ENCODE measurements around the gene VASH2.

DNA sequence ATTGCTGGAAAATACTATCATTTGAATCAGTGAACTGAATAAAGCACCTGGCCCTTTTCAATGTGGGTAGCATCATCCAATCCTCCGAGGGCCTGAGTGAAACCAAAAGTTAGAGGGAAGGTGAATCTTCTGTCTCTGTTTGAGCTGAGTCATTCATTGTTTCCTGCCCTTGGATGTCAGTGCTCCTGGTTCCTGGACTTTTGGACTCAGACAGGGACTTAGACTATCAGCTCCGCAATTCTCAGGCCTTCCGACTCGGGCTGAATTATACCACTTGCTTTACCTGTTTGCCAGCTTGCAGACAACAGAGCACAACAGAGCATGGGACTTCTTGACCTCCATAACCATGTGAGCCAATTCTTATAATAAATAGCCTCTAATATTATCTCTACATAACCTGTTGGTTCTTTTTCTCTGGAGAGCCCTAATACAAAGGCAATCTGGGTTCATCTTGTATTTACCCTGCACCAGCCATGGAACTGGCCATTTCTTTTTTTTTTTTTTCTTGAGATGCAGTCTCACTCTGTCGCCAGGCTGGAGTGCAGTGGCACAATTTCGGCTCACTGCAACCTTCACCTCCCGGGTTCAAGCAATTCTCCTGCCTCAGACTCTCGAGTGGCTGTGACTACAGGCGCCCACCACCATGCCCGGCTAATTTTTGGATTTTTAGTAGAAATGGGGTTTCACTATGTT is 19.2 kb upstream of the VASH2 start:
- no peak for TF ChIP-seq MXI1 (IDR thresholded peaks at IDR 0.05; ENCODE audit: borderline replicate concordance, low read depth, low read length)
- TF ChIP-seq, protein P1, sequence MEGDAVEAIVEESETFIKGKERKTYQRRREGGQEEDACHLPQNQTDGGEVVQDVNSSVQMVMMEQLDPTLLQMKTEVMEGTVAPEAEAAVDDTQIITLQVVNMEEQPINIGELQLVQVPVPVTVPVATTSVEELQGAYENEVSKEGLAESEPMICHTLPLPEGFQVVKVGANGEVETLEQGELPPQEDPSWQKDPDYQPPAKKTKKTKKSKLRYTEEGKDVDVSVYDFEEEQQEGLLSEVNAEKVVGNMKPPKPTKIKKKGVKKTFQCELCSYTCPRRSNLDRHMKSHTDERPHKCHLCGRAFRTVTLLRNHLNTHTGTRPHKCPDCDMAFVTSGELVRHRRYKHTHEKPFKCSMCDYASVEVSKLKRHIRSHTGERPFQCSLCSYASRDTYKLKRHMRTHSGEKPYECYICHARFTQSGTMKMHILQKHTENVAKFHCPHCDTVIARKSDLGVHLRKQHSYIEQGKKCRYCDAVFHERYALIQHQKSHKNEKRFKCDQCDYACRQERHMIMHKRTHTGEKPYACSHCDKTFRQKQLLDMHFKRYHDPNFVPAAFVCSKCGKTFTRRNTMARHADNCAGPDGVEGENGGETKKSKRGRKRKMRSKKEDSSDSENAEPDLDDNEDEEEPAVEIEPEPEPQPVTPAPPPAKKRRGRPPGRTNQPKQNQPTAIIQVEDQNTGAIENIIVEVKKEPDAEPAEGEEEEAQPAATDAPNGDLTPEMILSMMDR (conservative IDR thresholded peaks at IDR 0.05; ENCODE audit: low read depth, low read length) = no peak
- TF ChIP-seq ELK1 (IDR thresholded peaks at IDR 0.05; ENCODE audit: borderline replicate concordance, low read depth, low read length) = no peak
